ENCODE data around the gene EIF4G3. TPM values are rescaled to one million over a fixed set of nuclear protein-coding genes. Genes with fewer than 3 reads are reported as not detected.
A peak's percentile ranks its signal among the peaks of the same experiment; 100 is the strongest.
"Not testable (repeated sequence)": the region's sequence is repeated elsewhere in the genome, so short reads cannot be mapped to it uniquely, and the experiment has no call there.

The EIF4G3 gene
- total RNA-seq, 1 donor from 2014 or later, result 50.5 TPM

- DNase-seq (ENCODE audit: low spot score in 2 of 2), result no peak
- FAIRE-seq, result no peak
Observed at GRCh38 chr1:21189906-21190500, 13.3 kb upstream of the EIF4G3 start.

- DNase-seq (ENCODE audit: low spot score in 2 of 2) (no peak), FAIRE-seq (no peak)
Observed at GRCh38 chr1:21189421-21189820, 12.7 kb upstream of the EIF4G3 start.

DNA sequence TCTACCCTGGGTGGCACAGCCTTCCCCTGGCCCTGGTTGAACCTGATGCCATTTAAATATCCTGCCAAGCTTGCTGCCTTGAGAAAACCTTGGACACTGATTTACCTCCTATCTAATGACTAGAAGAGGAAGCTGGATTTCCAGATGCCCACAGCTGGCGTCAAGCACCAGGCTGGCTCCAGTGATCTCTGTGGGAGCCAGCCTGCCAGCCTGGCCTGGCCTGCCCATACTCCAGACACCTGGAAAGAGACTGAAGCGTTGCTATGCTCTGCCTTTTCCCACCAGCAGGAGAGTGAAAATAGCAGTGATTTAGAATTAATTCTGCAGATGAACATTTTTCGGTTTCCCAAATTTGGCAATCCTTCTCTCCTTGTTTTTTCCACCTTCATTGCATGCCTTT lies 11.5 kb upstream of the EIF4G3 start:
- FAIRE-seq, result no peak

DNA sequence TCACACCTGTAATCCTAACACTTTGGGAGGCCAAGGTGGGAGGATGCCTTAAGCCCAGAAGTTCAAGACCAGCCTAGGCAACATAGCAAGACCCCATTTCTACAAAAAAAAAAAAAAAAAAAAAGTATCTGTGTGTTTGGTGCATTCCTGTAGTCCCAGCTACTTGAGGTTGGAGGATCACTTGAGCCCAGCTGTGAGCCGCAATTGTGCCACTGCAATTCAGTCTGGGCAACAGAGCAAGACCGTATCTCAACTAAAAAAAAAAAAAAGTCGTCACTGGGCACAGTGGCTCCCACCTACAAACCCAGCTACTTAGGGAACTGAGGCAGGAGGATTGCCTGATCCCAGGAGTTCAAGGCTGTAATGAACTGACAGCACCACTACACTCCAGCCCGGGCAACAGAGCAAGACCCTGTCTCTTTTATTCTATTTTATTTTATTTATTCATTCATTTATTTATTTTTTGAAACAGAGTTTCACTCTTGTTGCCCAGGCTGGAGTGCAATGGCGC lies 8.6 kb upstream of the EIF4G3 start:
- DNase-seq (ENCODE audit: low spot score in 2 of 2), result no peak
- no peak for FAIRE-seq

More for the DNA sequence above, 11.5 kb upstream of the EIF4G3 start:
- no peak for DNase-seq (ENCODE audit: low spot score in 2 of 2)

DNA sequence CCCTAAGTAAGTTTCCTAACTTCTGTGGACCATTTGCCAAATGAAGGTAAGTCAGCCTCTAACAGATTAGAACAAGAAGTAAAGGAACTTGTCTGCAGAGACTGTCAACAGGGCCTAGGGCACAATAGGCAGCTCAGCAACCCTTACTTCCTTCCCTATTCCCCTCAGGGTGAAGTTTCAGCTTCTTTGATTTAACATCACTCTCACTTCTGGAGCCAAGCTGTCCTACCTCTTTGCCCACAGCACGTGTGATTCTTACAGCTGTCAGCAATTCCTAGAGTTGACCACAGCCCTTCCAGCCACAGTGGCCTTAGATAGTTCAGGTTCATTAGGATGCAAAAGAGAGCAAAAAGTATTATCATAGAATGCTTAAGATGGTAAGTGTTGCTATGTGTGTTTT lies 7.6 kb upstream of the EIF4G3 start:
- DNase-seq (ENCODE audit: low spot score in 2 of 2), result no peak
- no peak for FAIRE-seq

DNA sequence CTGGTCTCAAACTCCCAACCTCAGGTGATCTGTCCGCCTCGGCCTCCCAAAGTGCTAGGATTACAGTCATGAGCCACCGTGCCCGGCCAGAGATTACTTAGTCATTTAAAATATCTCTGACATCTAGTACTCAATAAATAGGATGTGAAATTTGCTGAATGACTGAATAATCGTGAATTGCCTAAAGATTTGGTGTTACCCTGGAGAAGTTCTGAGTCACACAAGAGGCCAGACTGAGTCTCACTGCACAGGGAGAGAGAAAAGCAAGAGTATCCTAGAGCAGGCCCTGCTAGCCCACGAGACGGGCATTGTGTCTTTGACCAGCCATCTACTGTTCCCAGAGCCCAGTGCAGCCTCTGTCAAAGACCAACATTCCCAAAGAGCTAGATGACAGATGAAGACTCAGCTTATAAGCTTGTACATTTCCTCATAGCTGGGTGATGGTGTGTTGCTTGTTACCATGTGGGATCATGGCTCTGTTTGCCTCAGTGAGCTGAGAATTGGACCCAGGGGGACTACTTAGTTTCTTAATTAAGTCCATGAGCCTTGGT lies 5.6 kb upstream of the EIF4G3 start:
- DNase-seq (ENCODE audit: low spot score in 2 of 2) (no peak), FAIRE-seq (no peak)

GRCh38 chr1:21178271-21178670 lies 1.6 kb upstream of the EIF4G3 start:
- not testable (repeated sequence) for DNase-seq (ENCODE audit: low spot score in 2 of 2); FAIRE-seq

DNA sequence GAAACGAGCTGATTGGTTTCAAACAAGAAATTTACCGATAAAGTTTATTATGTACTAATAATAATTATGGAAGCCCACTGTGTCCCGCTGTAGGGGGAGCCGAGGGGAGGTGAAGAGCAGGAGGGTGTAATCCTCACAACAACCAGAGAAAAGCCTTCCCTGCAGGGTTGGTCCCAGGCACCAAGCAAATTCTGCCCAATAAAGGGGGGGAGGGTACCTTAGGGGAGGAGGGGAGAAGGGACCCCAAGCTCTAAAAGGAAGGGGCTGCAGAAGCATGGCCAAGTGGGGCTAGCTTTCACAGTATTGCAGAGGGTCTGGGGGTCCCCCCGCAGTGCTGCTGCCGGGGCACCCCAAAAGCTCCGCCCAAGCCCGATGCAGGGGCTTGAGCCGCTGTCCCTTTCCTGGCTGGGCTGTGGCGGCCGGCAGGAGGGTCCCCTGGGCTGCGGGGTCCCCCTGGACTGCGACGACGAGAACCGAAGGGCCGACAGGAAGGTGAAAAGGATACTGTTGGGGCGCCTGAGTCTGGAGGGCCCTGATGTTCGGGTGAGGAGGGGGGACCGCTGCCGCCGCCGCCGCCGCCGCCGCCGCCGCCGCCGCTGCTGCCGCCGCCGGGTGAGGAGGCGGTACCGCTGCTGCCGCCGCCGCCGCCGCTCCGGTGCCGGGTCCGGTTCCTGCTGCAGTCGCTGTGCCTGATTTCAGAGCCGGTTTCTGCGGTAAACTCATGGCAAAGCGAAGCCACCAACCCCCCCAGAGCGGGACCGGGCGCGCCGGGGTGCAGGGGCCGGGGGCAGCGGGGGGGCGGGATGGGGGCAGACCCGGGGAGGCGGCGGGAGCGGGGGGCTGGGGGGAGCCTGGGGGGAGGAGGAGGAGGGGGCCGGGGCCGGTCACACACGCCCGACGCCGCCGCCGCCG lies 771 bp downstream of the EIF4G3 start:
- FAIRE-seq (no peak), DNase-seq (ENCODE audit: low spot score in 2 of 2) (peak in 1 of 2 donors; percentile 79)

DNA sequence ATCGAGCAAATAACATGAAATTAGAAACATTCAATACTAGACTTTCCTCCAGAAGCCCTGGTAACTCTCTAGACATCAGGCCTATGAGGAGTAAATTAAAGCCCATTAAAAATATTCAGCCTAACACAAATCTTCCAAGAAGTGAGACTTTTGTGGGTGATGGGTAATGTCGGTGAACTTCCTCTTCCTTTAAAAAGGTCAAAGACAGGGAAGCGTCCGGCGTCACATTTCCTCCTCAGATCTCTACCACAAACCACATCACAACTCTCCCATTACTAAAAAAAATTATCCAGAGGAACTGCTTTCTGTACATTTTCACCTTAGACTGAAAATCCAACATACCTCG lies 1.4 kb downstream of the EIF4G3 start:
- no peak for FAIRE-seq
- DNase-seq (ENCODE audit: low spot score in 2 of 2), result peak in 1 of 2 donors; percentile 39

DNA sequence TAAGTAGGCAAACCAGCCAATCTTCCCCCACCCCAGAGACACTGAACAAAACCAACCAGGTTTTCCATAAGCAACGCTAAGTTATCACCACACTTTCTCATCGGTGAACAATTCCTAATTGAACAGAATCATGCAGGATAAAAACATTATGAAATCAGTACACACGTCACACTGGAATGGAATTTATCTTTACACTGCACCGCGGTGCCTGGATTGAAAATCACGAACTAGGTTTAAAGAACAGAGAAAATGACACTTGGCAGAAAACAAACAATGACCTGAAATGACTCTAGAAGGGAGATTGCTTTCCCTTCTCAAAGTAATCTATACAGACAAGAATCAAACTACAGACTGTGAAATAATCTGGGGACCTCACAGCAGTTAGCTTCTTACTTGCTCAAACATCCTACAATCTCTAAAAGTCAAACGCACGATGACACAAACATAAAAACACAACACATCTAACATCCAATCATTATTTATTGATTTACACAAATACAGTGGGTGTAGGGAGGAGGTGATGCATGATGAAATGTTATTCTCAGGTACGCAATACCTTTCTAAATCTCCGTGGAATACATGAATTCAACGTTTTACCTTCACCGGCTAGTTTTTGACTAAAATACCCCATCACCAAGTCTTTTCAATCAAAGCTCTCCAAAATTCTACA lies 1.9 kb downstream of the EIF4G3 start:
- peak in 1 of 2 donors; percentile 26 for DNase-seq (ENCODE audit: low spot score in 2 of 2)
- FAIRE-seq, result no peak

GRCh38 chr1:21174230-21174629 lies 2.5 kb downstream of the EIF4G3 start:
- no peak for FAIRE-seq

DNA sequence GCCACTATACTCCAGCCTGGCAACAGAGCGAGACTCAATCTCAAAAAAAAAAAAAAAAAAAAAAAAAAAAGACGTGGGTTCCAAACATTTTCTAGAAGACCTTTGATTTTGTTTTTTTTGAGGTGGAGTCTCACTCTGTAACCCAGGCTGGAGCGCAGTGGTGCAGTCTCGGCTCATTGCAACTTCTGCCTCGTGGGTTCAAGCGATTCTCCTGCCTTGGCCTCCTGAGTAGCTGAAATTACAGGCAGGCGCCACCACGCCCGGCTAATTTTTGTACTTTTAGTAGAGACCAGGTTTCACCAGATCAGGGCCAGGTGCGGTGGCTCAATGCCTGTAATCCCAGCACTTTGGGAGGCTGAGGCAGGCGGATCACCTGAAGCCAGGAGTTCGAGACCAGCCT lies 3.6 kb downstream of the EIF4G3 start:
- not testable (repeated sequence) for DNase-seq (ENCODE audit: low spot score in 2 of 2); FAIRE-seq

More at GRCh38 chr1:21174230-21174629, 2.5 kb downstream of the EIF4G3 start:
- no peak for DNase-seq (ENCODE audit: low spot score in 2 of 2)

DNA sequence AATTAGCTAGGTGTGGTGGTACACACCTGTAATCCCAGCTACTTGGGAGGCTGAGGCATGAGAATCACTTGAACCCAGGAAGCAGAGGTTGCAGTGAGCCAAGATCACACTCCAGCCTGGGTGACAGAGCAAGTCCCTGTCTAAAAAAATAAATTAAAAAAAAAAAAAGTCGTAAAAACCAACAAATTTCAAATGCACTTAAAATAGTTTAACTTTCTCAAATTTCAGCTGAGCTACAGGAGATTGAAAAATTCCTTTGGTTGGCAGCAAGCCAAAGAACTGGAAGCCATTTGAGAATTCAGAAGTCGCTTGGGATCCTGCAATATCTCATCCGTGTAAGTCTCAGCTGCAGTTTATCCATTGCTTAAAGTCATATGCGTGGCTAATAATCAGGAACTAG lies 5.9 kb downstream of the EIF4G3 start:
- DNase-seq (ENCODE audit: low spot score in 2 of 2); FAIRE-seq: not testable (repeated sequence)

DNA sequence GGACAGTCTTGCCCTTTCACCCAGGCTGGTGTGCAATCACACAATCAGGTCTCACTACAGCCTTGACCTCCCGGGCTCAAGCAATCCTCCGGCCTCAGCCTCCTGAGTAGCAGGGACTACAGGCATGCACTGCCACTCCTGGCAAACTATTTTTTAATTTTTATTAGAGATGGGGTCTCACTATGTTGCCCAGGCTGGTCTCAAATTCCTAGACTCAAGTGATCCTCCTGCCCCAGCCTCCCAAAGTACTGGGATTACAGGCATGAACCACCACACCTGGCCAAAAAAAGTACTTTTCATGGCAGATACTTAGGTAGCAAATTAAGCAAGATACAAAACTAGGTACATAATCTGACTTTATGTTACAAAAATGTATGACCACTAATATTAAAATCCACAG lies 8.3 kb downstream of the EIF4G3 start:
- FAIRE-seq, result no peak
- no peak for DNase-seq (ENCODE audit: low spot score in 2 of 2)

- no peak for DNase-seq (ENCODE audit: low spot score in 2 of 2)
- no peak for FAIRE-seq
Observed at GRCh38 chr1:21165646-21166045, 11.1 kb downstream of the EIF4G3 start.

DNA sequence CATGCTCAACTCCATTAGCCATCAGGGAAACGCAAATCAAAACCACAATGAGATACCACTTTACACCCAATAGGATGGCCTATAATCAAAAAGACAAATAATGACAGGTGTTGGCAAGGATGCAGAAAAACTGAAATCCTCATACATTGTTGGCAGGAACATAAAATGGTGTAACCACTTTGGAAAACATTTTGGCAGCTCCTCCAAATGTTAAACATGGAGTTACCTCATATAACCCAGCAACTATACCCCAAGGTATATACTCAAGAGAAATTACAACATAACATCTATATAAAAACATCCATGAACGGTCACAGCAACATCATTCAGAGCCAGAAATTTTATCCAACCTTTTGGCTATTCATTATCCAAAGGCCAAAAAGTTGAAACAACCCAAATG lies 11.6 kb downstream of the EIF4G3 start:
- DNase-seq (ENCODE audit: low spot score in 2 of 2) (no peak), FAIRE-seq (no peak)

DNA sequence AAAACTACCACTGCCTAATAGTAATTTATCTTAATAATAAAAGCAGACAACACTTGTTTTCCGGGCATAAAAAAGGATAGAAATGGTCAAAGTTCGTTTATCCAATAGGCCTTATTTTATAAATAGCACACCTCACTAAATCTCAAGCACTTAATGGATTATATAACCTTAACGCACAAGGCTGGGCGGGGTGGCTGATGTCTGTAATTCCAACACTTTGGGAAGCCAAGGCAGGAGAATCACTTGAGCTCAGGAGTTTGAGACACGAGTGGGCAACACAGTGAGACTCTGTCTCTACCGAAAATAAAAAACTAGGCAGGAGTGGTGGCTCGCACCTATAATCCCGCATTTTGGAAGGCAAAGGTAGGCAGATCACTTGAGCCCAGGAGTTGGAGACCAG lies 12.4 kb downstream of the EIF4G3 start:
- DNase-seq (ENCODE audit: low spot score in 2 of 2), result no peak
- no peak for FAIRE-seq

DNA sequence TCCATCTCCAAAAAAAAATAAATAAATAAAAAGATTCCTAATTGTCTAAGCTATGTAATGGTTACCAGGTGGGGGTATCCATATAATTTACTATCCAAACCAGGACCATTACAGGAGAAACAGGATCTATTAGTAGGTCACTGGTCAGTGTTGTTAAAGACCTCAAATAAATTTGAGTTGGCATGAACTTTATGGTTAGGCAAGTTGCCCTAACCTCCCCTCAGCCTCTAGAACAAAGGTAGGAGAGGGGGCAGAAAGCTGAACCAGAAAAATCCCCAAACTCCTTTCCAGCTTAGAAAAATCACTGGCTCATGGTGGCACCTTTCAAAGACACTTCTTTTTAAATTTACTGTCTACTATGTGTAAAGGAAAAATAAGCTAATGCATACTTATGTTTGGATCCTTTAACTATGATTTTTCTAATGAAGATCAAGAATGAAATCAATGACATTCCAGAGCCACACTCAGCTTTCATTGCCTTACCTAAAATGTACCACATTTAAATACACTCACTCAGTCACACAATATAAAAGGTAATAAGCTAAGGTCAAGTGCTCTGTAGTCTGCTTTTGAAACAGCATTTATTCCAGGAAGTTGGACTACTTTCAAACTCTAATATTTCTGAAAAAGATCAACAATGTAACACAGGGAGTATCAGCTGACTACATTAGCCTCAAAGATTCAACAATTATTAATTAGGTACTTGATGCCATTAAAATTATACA lies 13.8 kb downstream of the EIF4G3 start:
- FAIRE-seq (no peak), DNase-seq (ENCODE audit: low spot score in 2 of 2) (no peak)

GRCh38 chr1:21161842-21162241 lies 14.9 kb downstream of the EIF4G3 start:
- DNase-seq (ENCODE audit: low spot score in 2 of 2), result no peak
- no peak for FAIRE-seq

DNA sequence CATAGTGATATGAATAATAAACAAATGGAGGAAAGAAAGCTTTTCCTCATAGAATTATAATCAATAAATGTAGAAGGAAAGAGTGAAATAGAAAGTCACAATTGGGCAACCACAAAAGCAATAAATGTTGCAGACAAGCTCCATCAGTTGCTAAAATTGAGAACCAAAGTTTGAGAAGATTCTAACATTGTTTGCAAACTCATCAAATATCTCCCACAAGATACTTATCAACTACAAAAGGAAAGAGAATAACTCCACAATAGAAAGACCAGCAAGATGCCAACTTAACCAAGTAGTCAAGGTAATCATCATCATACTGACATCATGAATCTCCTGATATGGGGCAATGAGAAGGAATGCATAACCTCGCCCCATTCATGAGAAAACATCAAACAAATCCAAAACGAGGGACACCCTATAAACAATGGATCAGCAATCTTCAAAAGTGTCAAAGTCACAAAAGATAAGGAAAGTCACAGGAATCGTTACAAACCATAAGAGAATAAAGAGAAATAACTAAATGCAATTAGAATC lies 16.4 kb downstream of the EIF4G3 start:
- DNase-seq (ENCODE audit: low spot score in 2 of 2) (no peak), FAIRE-seq (no peak)

All from frontal cortex (tissue), 4 donors.